Panc1 (cell line): ENCODE measurements around the gene FZD1. TPM values are rescaled to one million over a fixed set of nuclear protein-coding genes. Genes with fewer than 3 reads are reported as not detected.

Experiments
- ATAC-seq: fragments of 200-7000 bp; cut with Tn5 transposase; 2 replicates; pipeline ENCODE4 v1.9.1; 2020; ENCODE audit warnings: mild to moderate bottlenecking, moderate library complexity
- BruUV-seq: library from RNA; stranded (reverse); fragments of 400-500 nt; replicated peaks from 2 replicates; lab custom pipeline; 2021; lab: Mats Ljungman, UMichigan
- CTCF ChIA-PET: fragments of 300-600 bp; sonication (Branson Sonifier 250); formaldehyde crosslinking; loops from one replicate; lab custom pipeline; 2022; ENCODE audit warnings: antibody characterized with exemption; lab: Charles Lee
- POLR2A ChIA-PET: fragments of 300-600 bp; sonication (Branson Sonifier 250); formaldehyde crosslinking; loops from one replicate; lab custom pipeline; 2022; ENCODE audit warnings: antibody characterized with exemption; lab: Charles Lee
- DNase-seq: peaks from one replicate; pipeline ENCODE4 v3.0.0-alpha.2; 2010; ENCODE audit warnings: low read depth, low spot score
- H3K27ac ChIP-seq: 2 replicates; pipeline ENCODE4 v1.5.1; 2011; ENCODE audit warnings: mild to moderate bottlenecking, low read length, inconsistent platforms
- H3K27me3 ChIP-seq: fragments of 200-500 bp; sonication (Bioruptor generic); 2 replicates; pipeline ENCODE4 v1.6.0; 2014; ENCODE audit warnings: low read length, inconsistent platforms; ENCODE audit not compliant: control insufficient read depth, insufficient read depth
- H3K36me3 ChIP-seq: fragments of 200-500 bp; sonication (Bioruptor generic); 2 replicates; pipeline ENCODE4 v1.5.1; 2014; ENCODE audit warnings: inconsistent platforms, mild to moderate bottlenecking, low read length, moderate library complexity; ENCODE audit not compliant: control insufficient read depth, insufficient read depth
- H3K4me1 ChIP-seq: 2 replicates; pipeline ENCODE4 v1.5.1; 2011; ENCODE audit warnings: inconsistent platforms, mild to moderate bottlenecking, low read length, moderate library complexity; ENCODE audit not compliant: control insufficient read depth, insufficient read depth
- H3K4me3 ChIP-seq, 2 experiments: 2 replicates each; pipeline ENCODE4 v1.5.1; 2011 to 2012; ENCODE audit warnings: low read depth in 2 of 2, low read length in 2 of 2, mild to moderate bottlenecking in 2 of 2, inconsistent platforms in 1 of 2, moderate library complexity in 1 of 2
- H3K9me3 ChIP-seq: fragments of 200-500 bp; sonication (Bioruptor generic); 2 replicates; pipeline ENCODE4 v1.5.1; 2014; ENCODE audit warnings: low read depth, mild to moderate bottlenecking, inconsistent platforms, low read length, moderate library complexity; ENCODE audit not compliant: control insufficient read depth, insufficient read depth
- CTCF ChIP-seq: fragments of 450-650 bp; IDR thresholded peaks from 2 replicates; pipeline ENCODE4 v1.5.1; 2017; ENCODE audit warnings: mild to moderate bottlenecking
- POLR2AphosphoS5 ChIP-seq: IDR thresholded peaks from 2 replicates; pipeline ENCODE4 v1.6.1; 2012; ENCODE audit warnings: mild to moderate bottlenecking, low read depth, low read length, moderate library complexity
- REST ChIP-seq, 2 experiments: IDR thresholded peaks; 2 replicates each; pipeline ENCODE4 v1.6.1; 2011 to 2012; ENCODE audit warnings: low read depth in 2 of 2, control low read depth in 1 of 2, low read length in 1 of 2, mild to moderate bottlenecking in 1 of 2, moderate library complexity in 1 of 2; ENCODE audit not compliant: insufficient read depth in 1 of 2
- SIN3A ChIP-seq: IDR thresholded peaks from 2 replicates; pipeline ENCODE4 v1.6.1; 2012; ENCODE audit warnings: low read depth, mild to moderate bottlenecking, low read length, moderate library complexity, borderline replicate concordance; ENCODE audit not compliant: insufficient read depth
- TCF7L2 ChIP-seq: IDR thresholded peaks from 2 replicates; pipeline ENCODE4 v1.6.1; 2011; ENCODE audit warnings: mild to moderate bottlenecking, low read depth, low read length, inconsistent platforms
- in situ Hi-C: cut with HindIII; loops from 2 replicates; pipeline ENCODE4 v1.10.0; 2016; ENCODE audit warnings: low sequenced_read_pairs, low pct_unique_long_range_greater_than_20kb
- intact Hi-C: fragments of 100-400 bp; cut with micrococcal nuclease; formaldehyde crosslinking; loops from one replicate; pipeline ENCODE4 v1.10.0; 2022; ENCODE audit not compliant: unreplicated experiment
- total RNA-seq: library from RNA; stranded (reverse); gene quantifications from one replicate; pipeline ENCODE4 v1.2.1, GENCODE V29; 2021; ENCODE audit not compliant: unreplicated experiment

FZD1 gene
- total RNA-seq, 1 experiment from 2014 or later: 1.8 TPM

GRCh38 chr7:91243591-91244301, 20.5 kb upstream of the FZD1 start:
- DNase-seq (no peak), ATAC-seq (no peak)
- Histone ChIP-seq H3K27ac (no peak overlapping the region), H3K4me3 (no peak overlapping the region), H3K4me1 (no peaks in the 10 kb centered on the region), H3K27me3 (0 out of 2 replicates have a peak, but pooled peaks cover 2% of the 10 kb centered on the region), H3K9me3 (no peaks in the 10 kb centered on the region), H3K36me3 (no peaks in the 10 kb centered on the region)
- intact Hi-C loops (no loop called here), in situ Hi-C loops (no loop called here)
- ChIA-PET POLR2A (no interaction called here), CTCF (no interaction called here)
- TF ChIP-seq TCF7L2: no peak
- TF ChIP-seq CTCF: no peak
- no peak for TF ChIP-seq REST (IDR thresholded peaks at IDR 0.05; ENCODE audit: insufficient read depth in 1 of 2, low read depth in 2 of 2, low read length in 1 of 2)
- TF ChIP-seq SIN3A: no peak
- no peak for TF ChIP-seq POLR2AphosphoS5
- no TSS peak for BruUV-seq

GRCh38 chr7:91247500-91247899, 16.7 kb upstream of the FZD1 start:
- in situ Hi-C loops: no loop called here
- no TSS peak for BruUV-seq
- Histone ChIP-seq H3K27me3 (0 out of 2 replicates have a peak, but pooled peaks cover 2% of the 10 kb centered on the region), H3K4me3 (no peak overlapping the region), H3K27ac (no peak overlapping the region), H3K36me3 (no peaks in the 10 kb centered on the region), H3K4me1 (no peaks in the 10 kb centered on the region), H3K9me3 (no peaks in the 10 kb centered on the region)
- DNase-seq (no peak), ATAC-seq (no peak)
- CTCF ChIA-PET: interaction anchor here (1.0 kb wide), 1 partner anchor 409 kb away, joined by 3 read pairs; no protein-coding TSS in a partner anchor
- TF ChIP-seq CTCF: no peak
- POLR2A ChIA-PET: interaction anchor here (0.5 kb wide), 1 partner anchor 13 kb away, joined by 6 read pairs; no protein-coding TSS in a partner anchor
- intact Hi-C loops: no loop called here
